Measurements from ENCODE around the gene ALDH6A1. TPM values are rescaled to one million over a fixed set of nuclear protein-coding genes. Genes with fewer than 3 reads are reported as not detected.
A peak's percentile ranks its signal among the peaks of the same experiment; 100 is the strongest.

The ALDH6A1 gene
- total RNA-seq, 1 donor from 2014 or later: 45.5 TPM

DNA sequence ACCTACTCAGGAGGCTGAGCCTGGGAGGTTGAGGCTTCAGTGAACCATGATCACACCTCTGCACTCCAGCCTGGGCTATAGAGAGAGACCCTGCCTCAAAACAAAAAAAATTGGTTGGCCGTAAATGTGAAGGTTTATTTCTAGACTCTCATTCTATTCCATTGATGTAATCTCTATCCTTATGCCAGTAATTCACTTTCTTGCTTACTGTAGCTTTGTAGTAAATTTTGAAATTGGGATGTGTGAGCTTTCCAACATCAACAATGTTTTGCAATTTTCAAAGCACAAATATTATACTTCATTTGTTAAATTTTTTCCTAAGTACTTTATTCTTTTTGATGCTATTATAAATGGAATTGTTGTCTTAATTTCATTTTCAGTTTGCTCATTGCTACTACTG is 25.1 kb upstream of the ALDH6A1 start:
- Histone ChIP-seq H3K4me3 (no peak overlapping the region), H3K27me3 (ENCODE audit: low read depth) (no peaks in the 10 kb centered on the region), H3K36me3 (peaks cover 39% of the 10 kb centered on the region), H3K9me3 (no peaks in the 10 kb centered on the region), H3K27ac (no peak overlapping the region), H3K4me1 (no peaks in the 10 kb centered on the region)
- TF ChIP-seq, protein P1, sequence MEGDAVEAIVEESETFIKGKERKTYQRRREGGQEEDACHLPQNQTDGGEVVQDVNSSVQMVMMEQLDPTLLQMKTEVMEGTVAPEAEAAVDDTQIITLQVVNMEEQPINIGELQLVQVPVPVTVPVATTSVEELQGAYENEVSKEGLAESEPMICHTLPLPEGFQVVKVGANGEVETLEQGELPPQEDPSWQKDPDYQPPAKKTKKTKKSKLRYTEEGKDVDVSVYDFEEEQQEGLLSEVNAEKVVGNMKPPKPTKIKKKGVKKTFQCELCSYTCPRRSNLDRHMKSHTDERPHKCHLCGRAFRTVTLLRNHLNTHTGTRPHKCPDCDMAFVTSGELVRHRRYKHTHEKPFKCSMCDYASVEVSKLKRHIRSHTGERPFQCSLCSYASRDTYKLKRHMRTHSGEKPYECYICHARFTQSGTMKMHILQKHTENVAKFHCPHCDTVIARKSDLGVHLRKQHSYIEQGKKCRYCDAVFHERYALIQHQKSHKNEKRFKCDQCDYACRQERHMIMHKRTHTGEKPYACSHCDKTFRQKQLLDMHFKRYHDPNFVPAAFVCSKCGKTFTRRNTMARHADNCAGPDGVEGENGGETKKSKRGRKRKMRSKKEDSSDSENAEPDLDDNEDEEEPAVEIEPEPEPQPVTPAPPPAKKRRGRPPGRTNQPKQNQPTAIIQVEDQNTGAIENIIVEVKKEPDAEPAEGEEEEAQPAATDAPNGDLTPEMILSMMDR (IDR thresholded peaks at IDR 0.05): no peak
- no peak for ATAC-seq
- DNase-seq: no peak
- intact Hi-C loops (cut with DNase I): no loop called here

- Histone ChIP-seq H3K27me3 (ENCODE audit: low read depth) (no peaks in the 10 kb centered on the region), H3K4me1 (no peaks in the 10 kb centered on the region), H3K9me3 (no peaks in the 10 kb centered on the region), H3K27ac (no peak overlapping the region), H3K36me3 (peaks cover 64% of the 10 kb centered on the region), H3K4me3 (no peak overlapping the region)
- TF ChIP-seq, protein P1 (IDR thresholded peaks at IDR 0.05): no peak
- intact Hi-C loops (cut with DNase I): no loop called here
- DNase-seq: no peak
- no peak for ATAC-seq
Measured at GRCh38 chr14:74105381-74105780, 21.1 kb upstream of the ALDH6A1 start.

- no peak for DNase-seq
- Histone ChIP-seq H3K4me3 (no peak overlapping the region), H3K9me3 (no peaks in the 10 kb centered on the region), H3K27me3 (ENCODE audit: low read depth) (no peaks in the 10 kb centered on the region), H3K4me1 (peaks cover 15% of the 10 kb centered on the region), H3K36me3 (peaks cover 22% of the 10 kb centered on the region), H3K27ac (no peak overlapping the region)
- intact Hi-C loops (cut with DNase I): no loop called here
- TF ChIP-seq, protein P1 (IDR thresholded peaks at IDR 0.05): no peak
- no peak for ATAC-seq
Measured at GRCh38 chr14:74089251-74090020, 5.2 kb upstream of the ALDH6A1 start.

DNA sequence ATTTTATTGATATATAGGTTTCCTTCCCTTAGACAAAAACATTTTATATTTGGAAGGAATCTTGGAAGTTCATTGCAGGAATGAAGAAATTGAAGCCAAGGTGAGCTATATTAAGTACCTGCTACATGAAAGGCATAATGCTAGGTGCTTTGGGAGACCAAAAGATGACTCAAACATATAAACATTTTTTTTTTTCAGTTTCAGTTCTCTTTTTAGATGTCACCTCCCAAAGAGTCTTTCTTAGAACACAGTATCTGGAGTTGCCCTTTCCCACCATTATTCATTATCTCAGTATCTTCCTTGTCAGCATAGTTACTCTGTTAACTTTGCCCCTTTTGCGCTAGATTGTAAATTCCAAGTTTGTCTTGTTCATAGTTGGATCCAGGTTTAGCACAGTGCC is 1.6 kb upstream of the ALDH6A1 start:
- H3K27ac ChIP-seq: no peak overlapping the region
- H3K4me1 ChIP-seq: peaks cover 34% of the 10 kb centered on the region
- no peaks in the 10 kb centered on the region for H3K36me3 ChIP-seq
- intact Hi-C loops (cut with DNase I): no loop called here
- no peaks in the 10 kb centered on the region for H3K27me3 ChIP-seq (ENCODE audit: low read depth)
- TF ChIP-seq, protein P1 (IDR thresholded peaks at IDR 0.05): no peak
- peak overlapping the region; percentile 92 for H3K4me3 ChIP-seq
- no peaks in the 10 kb centered on the region for H3K9me3 ChIP-seq
- ATAC-seq (no peak), DNase-seq (no peak)

GRCh38 chr14:74085047-74085637 is 889 bp upstream of the ALDH6A1 start:
- H3K27ac ChIP-seq: peak overlapping the region; percentile 78
- peaks cover 34% of the 10 kb centered on the region for H3K4me1 ChIP-seq
- TF ChIP-seq, protein P1 (IDR thresholded peaks at IDR 0.05): no peak
- H3K27me3 ChIP-seq (ENCODE audit: low read depth): no peaks in the 10 kb centered on the region
- peak overlapping the region; percentile 92 for H3K4me3 ChIP-seq
- ATAC-seq (peak; percentile 2 to 27), DNase-seq (no peak)
- no peaks in the 10 kb centered on the region for H3K36me3 ChIP-seq
- no peaks in the 10 kb centered on the region for H3K9me3 ChIP-seq
- intact Hi-C loops (cut with DNase I): no loop called here
